Prostate gland (tissue), 2 donors: ENCODE results near the gene FMN2.

Source experiments
- CTCF ChIP-seq, 4 experiments: fragments of 200-600 bp in 2 of 4; fragments of 450-650 bp in 2 of 4; sonication (generic) in 2 of 4; IDR thresholded peaks; 1 replicate in 3 of 4; 2 replicates in 1 of 4; pipeline ENCODE4 v1.5.1; 2016 to 2019; ENCODE audit warnings: antibody characterized with exemption in 4 of 4, mild to moderate bottlenecking in 2 of 4, moderate library complexity in 2 of 4
- POLR2A ChIP-seq: fragments of 450-650 bp; IDR thresholded peaks from one replicate; pipeline ENCODE4 v1.6.1; 2016; ENCODE audit warnings: antibody characterized with exemption, mild to moderate bottlenecking

GRCh38 chr1:240308096-240308495 is 216.4 kb downstream of the FMN2 start:
- TF ChIP-seq CTCF (IDR thresholded peaks at IDR 0.05) (no peak), POLR2A (no peak)
